ENCODE results near the gene SULT2A1. TPM values are rescaled to one million over a fixed set of nuclear protein-coding genes. Genes with fewer than 3 reads are reported as not detected.
A peak's percentile ranks its signal among the peaks of the same experiment; 100 is the strongest.

SULT2A1 gene
- total and polyA plus RNA-seq, 8 donors: 0.41 TPM; not detected in 7

DNA sequence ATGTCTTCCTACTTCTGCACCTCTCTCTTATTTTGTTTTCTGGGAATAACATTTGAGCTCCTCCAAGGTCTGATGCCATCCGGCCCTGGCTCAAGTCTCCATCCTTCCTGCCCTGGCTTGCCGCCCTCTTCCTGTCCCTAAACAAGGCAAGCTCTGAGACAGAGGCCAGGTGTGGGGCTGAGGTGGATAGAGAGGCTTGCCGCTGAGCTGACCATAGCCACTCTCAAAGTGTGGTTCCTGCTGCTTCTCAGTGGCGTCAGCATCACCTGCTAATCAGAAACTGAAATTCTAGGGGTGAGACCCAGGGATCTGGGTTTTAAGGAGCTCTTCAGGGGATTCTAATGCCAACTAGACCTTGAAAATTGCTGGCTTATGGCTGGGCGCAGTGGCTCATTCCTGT, 33.1 kb downstream of the SULT2A1 start:
- intact Hi-C loops (cut with DNase I): no loop called here
- TF ChIP-seq, protein P1, sequence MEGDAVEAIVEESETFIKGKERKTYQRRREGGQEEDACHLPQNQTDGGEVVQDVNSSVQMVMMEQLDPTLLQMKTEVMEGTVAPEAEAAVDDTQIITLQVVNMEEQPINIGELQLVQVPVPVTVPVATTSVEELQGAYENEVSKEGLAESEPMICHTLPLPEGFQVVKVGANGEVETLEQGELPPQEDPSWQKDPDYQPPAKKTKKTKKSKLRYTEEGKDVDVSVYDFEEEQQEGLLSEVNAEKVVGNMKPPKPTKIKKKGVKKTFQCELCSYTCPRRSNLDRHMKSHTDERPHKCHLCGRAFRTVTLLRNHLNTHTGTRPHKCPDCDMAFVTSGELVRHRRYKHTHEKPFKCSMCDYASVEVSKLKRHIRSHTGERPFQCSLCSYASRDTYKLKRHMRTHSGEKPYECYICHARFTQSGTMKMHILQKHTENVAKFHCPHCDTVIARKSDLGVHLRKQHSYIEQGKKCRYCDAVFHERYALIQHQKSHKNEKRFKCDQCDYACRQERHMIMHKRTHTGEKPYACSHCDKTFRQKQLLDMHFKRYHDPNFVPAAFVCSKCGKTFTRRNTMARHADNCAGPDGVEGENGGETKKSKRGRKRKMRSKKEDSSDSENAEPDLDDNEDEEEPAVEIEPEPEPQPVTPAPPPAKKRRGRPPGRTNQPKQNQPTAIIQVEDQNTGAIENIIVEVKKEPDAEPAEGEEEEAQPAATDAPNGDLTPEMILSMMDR (IDR thresholded peaks at IDR 0.05): no peak
- Histone ChIP-seq H3K4me1 (no peaks in the 10 kb centered on the region), H3K27me3 (peaks cover 0 to 4% (median 0%) of the 10 kb centered on the region in 4 donors), H3K4me3 (no peak overlapping the region), H3K27ac (no peak overlapping the region), H3K9me3 (no peaks in the 10 kb centered on the region), H3K36me3 (no peaks in the 10 kb centered on the region)
- ATAC-seq (no peak), FAIRE-seq (no peak), DNase-seq (no peak)
- WGBS, 2 donors: 48 to 60% methylated on average over 5 of the region's 5 CpGs

GRCh38 chr19:47848823-47849473, 37.2 kb downstream of the SULT2A1 start:
- WGBS, 2 donors: 3 to 6% methylated on average over 22 of the region's 22 CpGs
- Histone ChIP-seq H3K4me1 (no peaks in the 10 kb centered on the region), H3K36me3 (no peaks in the 10 kb centered on the region), H3K27me3 (peaks cover 0 to 7% (median 0%) of the 10 kb centered on the region in 4 donors), H3K27ac (no peak overlapping the region), H3K9me3 (no peaks in the 10 kb centered on the region), H3K4me3 (no peak overlapping the region)
- FAIRE-seq: no peak
- intact Hi-C loops (cut with DNase I): no loop called here
- TF ChIP-seq, protein P1 (IDR thresholded peaks at IDR 0.05): peak in 1 of 4 donors; percentile 18
- no peak for DNase-seq
- ATAC-seq: no peak

DNA sequence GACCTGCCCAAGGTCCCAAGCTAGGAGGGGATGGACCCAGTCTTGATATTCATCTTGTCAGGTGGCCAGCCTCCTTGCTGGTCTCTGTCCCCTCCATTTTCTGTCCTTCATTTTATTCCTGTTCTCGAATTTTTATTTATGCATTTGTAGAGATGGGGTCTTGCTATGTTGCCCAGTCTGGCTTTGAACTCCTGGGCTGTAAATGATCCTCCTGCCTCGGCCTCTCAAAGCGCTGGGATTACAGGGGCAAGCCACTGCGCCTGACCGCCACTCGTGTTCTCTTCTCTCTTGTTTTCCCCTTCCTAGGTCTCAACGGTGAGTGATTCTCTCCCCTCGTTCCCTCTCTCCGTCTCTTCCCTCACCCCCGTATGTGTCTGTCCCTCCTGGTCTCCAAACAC, 37.7 kb downstream of the SULT2A1 start:
- FAIRE-seq: no peak
- WGBS, 2 donors: 44 to 53% methylated on average over 10 of the region's 10 CpGs
- TF ChIP-seq, protein P1 (IDR thresholded peaks at IDR 0.05): no peak
- H3K9me3 ChIP-seq: no peaks in the 10 kb centered on the region
- H3K4me1 ChIP-seq: no peaks in the 10 kb centered on the region
- no peak overlapping the region for H3K4me3 ChIP-seq
- no peak overlapping the region for H3K27ac ChIP-seq
- no peak for ATAC-seq
- no peak for DNase-seq
- H3K27me3 ChIP-seq: peaks cover 0 to 7% (median 0%) of the 10 kb centered on the region in 4 donors
- intact Hi-C loops (cut with DNase I): no loop called here
- no peaks in the 10 kb centered on the region for H3K36me3 ChIP-seq

- ATAC-seq (no peak), FAIRE-seq (no peak), DNase-seq (no peak)
- no peaks in the 10 kb centered on the region for H3K9me3 ChIP-seq
- 42 to 50% methylated on average over 5 of the region's 5 CpGs for WGBS, 2 donors
- no peak overlapping the region for H3K4me3 ChIP-seq
- H3K4me1 ChIP-seq: no peaks in the 10 kb centered on the region
- no peak overlapping the region for H3K27ac ChIP-seq
- intact Hi-C loops (cut with DNase I): no loop called here
- H3K36me3 ChIP-seq: no peaks in the 10 kb centered on the region
- TF ChIP-seq, protein P1 (IDR thresholded peaks at IDR 0.05): no peak
- peaks cover 0 to 5% (median 0%) of the 10 kb centered on the region in 4 donors for H3K27me3 ChIP-seq
These were observed 43.2 kb downstream of the SULT2A1 start for GRCh38 chr19:47842941-47843340.

GRCh38 chr19:47839913-47840312, 46.2 kb downstream of the SULT2A1 start:
- intact Hi-C loops (cut with DNase I): no loop called here
- Histone ChIP-seq H3K27me3 (peaks cover 0 to 3% (median 0%) of the 10 kb centered on the region in 4 donors), H3K27ac (no peak overlapping the region), H3K4me3 (no peak overlapping the region), H3K4me1 (no peaks in the 10 kb centered on the region), H3K36me3 (no peaks in the 10 kb centered on the region), H3K9me3 (no peaks in the 10 kb centered on the region)
- FAIRE-seq: no peak
- ATAC-seq: no peak
- no peak for DNase-seq
- TF ChIP-seq, protein P1 (IDR thresholded peaks at IDR 0.05): no peak
- 19 to 22% methylated on average over 10 of the region's 10 CpGs for WGBS, 2 donors
